Vagina (tissue), 2 donors: ENCODE data around the gene IGLL5.

Experiments used
- POLR2A ChIP-seq, 2 donors: fragments of 450-650 bp; IDR thresholded peaks; one replicate each; pipeline ENCODE4 v1.6.1; 2017; ENCODE audit warnings: antibody characterized with exemption in 2 of 2, mild to moderate bottlenecking in 2 of 2, moderate library complexity in 2 of 2
- POLR2AphosphoS5 ChIP-seq, 2 donors: sonication (generic); formaldehyde crosslinking; IDR thresholded peaks; one replicate each; pipeline ENCODE4 v1.9.0; 2017; ENCODE audit warnings: antibody characterized with exemption in 2 of 2, mild to moderate bottlenecking in 2 of 2, low read depth in 1 of 2; ENCODE audit not compliant: insufficient read depth in 1 of 2
- TF ChIP-seq, protein P1 (sequence below), 3 experiments: fragments of 450-650 bp in 2 of 3; fragments of 200-600 bp in 1 of 3; sonication (generic) in 1 of 3; IDR thresholded peaks; one replicate each; pipeline ENCODE4 v1.5.1; 2017 to 2019; ENCODE audit warnings: antibody characterized with exemption in 3 of 3, mild to moderate bottlenecking in 2 of 3, moderate library complexity in 2 of 3

DNA sequence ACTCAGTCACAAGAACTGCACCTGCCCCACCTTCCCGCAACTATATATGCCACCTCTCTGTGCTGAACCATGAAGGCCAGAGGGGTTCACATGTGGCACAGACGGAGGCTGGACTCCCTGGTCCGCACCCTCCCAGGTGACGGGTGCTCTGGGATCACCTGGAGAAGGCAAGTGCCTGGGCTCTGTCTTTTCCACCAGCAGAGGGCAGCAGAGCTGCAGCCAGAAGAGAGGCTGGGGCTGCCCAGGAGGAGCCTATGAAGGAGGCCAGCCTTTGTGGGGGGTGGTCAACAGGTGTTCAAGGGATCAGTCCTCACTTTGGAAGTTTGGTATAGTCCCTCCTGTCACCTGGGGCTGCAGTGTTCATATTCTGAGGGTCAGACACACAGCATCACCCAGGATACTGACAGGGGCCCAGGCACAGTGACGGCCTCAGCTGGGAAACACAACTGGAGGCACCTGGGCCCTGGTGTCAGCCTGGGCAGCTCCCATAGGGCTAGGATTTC lies 39.2 kb upstream of the IGLL5 start:
- TF ChIP-seq POLR2AphosphoS5 (IDR thresholded peaks at IDR 0.05; ENCODE audit: insufficient read depth in 1 of 2, low read depth in 1 of 2), result no peak
- no peak for TF ChIP-seq POLR2A (IDR thresholded peaks at IDR 0.05)
- TF ChIP-seq, protein P1, sequence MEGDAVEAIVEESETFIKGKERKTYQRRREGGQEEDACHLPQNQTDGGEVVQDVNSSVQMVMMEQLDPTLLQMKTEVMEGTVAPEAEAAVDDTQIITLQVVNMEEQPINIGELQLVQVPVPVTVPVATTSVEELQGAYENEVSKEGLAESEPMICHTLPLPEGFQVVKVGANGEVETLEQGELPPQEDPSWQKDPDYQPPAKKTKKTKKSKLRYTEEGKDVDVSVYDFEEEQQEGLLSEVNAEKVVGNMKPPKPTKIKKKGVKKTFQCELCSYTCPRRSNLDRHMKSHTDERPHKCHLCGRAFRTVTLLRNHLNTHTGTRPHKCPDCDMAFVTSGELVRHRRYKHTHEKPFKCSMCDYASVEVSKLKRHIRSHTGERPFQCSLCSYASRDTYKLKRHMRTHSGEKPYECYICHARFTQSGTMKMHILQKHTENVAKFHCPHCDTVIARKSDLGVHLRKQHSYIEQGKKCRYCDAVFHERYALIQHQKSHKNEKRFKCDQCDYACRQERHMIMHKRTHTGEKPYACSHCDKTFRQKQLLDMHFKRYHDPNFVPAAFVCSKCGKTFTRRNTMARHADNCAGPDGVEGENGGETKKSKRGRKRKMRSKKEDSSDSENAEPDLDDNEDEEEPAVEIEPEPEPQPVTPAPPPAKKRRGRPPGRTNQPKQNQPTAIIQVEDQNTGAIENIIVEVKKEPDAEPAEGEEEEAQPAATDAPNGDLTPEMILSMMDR (IDR thresholded peaks at IDR 0.05), result peak; percentile 66 to 85 (median 80)
